HCT116 (cell line): Measurements from ENCODE around the gene PXMP4. TPM values are rescaled to one million over a fixed set of nuclear protein-coding genes. Genes with fewer than 3 reads are reported as not detected.

ENCODE experiments used
- ATAC-seq: fragments of 200-7000 bp; cut with Tn5 transposase; 2 replicates; pipeline ENCODE4 v1.9.1; 2020; ENCODE audit warnings: mild to moderate bottlenecking, moderate library complexity
- BruUV-seq: library from RNA; stranded (reverse); fragments of 400-500 nt; replicated peaks from 2 replicates; lab custom pipeline; 2021; lab: Mats Ljungman, UMichigan
- CTCF ChIA-PET: fragments of 300-600 bp; sonication (Branson Sonifier 250); formaldehyde crosslinking; loops from one replicate; lab custom pipeline; 2021; ENCODE audit warnings: antibody characterized with exemption; lab: Charles Lee
- POLR2A ChIA-PET: fragments of 300-600, 350-600 bp; sonication (Branson Sonifier 250); formaldehyde crosslinking; loops from one replicate; lab custom pipeline; 2021; ENCODE audit warnings: antibody characterized with exemption; lab: Charles Lee
- RAD21 ChIA-PET, 2 experiments: fragments of 300-600 bp; sonication (Branson Sonifier 250); formaldehyde crosslinking; loops; one replicate each; lab custom pipeline; 2023; ENCODE audit warnings: low total read pairs in 2 of 2; ENCODE audit not compliant: uncharacterized antibody in 2 of 2, unreplicated experiment in 2 of 2, low non-redundant PET in 1 of 2; lab: Charles Lee
- DNase-seq: peaks from one replicate; pipeline ENCODE4 v3.0.0-alpha.2; 2010; ENCODE audit warnings: low read depth, low spot score
- H2AFZ ChIP-seq: fragments of 200-600 bp; shearing (Covaris generic), sonication (generic); 2 replicates; pipeline ENCODE4 v1.6.1; 2017; ENCODE audit warnings: low read depth, mixed run types, mixed read lengths, antibody characterized with exemption, low read length; ENCODE audit not compliant: poor library complexity, severe bottlenecking
- H3K27ac ChIP-seq: 2 replicates; pipeline ENCODE4 v1.5.1; 2012; ENCODE audit warnings: low read depth, low read length
- H3K27me3 ChIP-seq: fragments of 200-600 bp; sonication (generic); 2 replicates; pipeline ENCODE4 v1.6.1; 2016; ENCODE audit warnings: mixed run types, low read length, mixed read lengths; ENCODE audit not compliant: insufficient read depth
- H3K36me3 ChIP-seq, 2 experiments: fragments of 200-500 bp in 1 of 2; fragments of 200-600 bp in 1 of 2; sonication (Bioruptor generic) in 1 of 2; sonication (generic) in 1 of 2; 2 replicates each; pipeline versions ENCODE4 v1.5.1 to v1.6.1; 2014 to 2016; ENCODE audit warnings: low read length in 2 of 2, inconsistent platforms in 1 of 2, mixed read lengths in 1 of 2, mixed run types in 1 of 2; ENCODE audit not compliant: insufficient read depth in 2 of 2, control insufficient read depth in 1 of 2
- H3K4me1 ChIP-seq, 2 experiments: fragments of 200-600 bp in 1 of 2; sonication (generic) in 1 of 2; 2 replicates each; pipeline versions ENCODE4 v1.5.1 to v1.6.1; 2012 to 2017; ENCODE audit warnings: low read length in 2 of 2, inconsistent platforms in 1 of 2, mild to moderate bottlenecking in 1 of 2, mixed read lengths in 1 of 2, mixed run types in 1 of 2, moderate library complexity in 1 of 2; ENCODE audit not compliant: insufficient read depth in 2 of 2, control insufficient read depth in 1 of 2
- H3K4me2 ChIP-seq: fragments of 200-600 bp; sonication (generic); 2 replicates; pipeline ENCODE4 v1.6.1; 2017; ENCODE audit warnings: mixed run types, low read length, mixed read lengths
- H3K4me3 ChIP-seq, 2 experiments: fragments of 200-600 bp in 1 of 2; sonication (generic) in 1 of 2; replicated peaks in 1 of 2; 2 replicates each; pipeline ENCODE4 v1.5.1; 2011 to 2016; ENCODE audit warnings: low read length in 2 of 2, control low read depth in 1 of 2, low read depth in 1 of 2, mild to moderate bottlenecking in 1 of 2, mixed read lengths in 1 of 2, mixed run types in 1 of 2
- H3K79me2 ChIP-seq: fragments of 200-600 bp; sonication (generic); 2 replicates; pipeline ENCODE4 v1.6.1; 2017; ENCODE audit warnings: mild to moderate bottlenecking, mixed run types, low read length, moderate library complexity, mixed read lengths; ENCODE audit not compliant: insufficient read depth
- H3K9ac ChIP-seq: fragments of 200-600 bp; sonication (generic); 2 replicates; pipeline ENCODE4 v1.6.1; 2016; ENCODE audit warnings: low read length, mixed read lengths
- H3K9me2 ChIP-seq: fragments of 200-600 bp; sonication (generic), shearing (Covaris generic); 2 replicates; pipeline ENCODE4 v1.6.1; 2017; ENCODE audit warnings: mixed run types, mild to moderate bottlenecking, moderate library complexity; ENCODE audit not compliant: insufficient read depth
- H3K9me3 ChIP-seq, 2 experiments: fragments of 200-500 bp in 1 of 2; fragments of 200-600 bp in 1 of 2; sonication (Bioruptor generic) in 1 of 2; sonication (generic) in 1 of 2; 2 replicates each; pipeline ENCODE4 v1.6.1; 2014 to 2017; ENCODE audit warnings: low read length in 2 of 2, mixed read lengths in 2 of 2, inconsistent platforms in 1 of 2, low read depth in 1 of 2, mild to moderate bottlenecking in 1 of 2, mixed run types in 1 of 2, moderate library complexity in 1 of 2; ENCODE audit not compliant: control insufficient read depth in 1 of 2, insufficient read depth in 1 of 2
- H4K20me1 ChIP-seq: fragments of 200-600 bp; sonication (generic), shearing (Covaris generic); 2 replicates; pipeline ENCODE4 v1.6.1; 2017; ENCODE audit warnings: mixed run types, mild to moderate bottlenecking, moderate library complexity; ENCODE audit not compliant: insufficient read depth
- CBX3 ChIP-seq: IDR thresholded peaks from 2 replicates; pipeline ENCODE4 v1.6.1; 2012; ENCODE audit warnings: low read depth
- CEBPB ChIP-seq: IDR thresholded peaks from 2 replicates; pipeline ENCODE4 v1.6.1; 2012; ENCODE audit warnings: low read depth
- EGR1 ChIP-seq: IDR thresholded peaks from 2 replicates; pipeline ENCODE4 v1.6.1; 2012; ENCODE audit warnings: low read depth
- EZH2 ChIP-seq: fragments of 200-600 bp; sonication (generic); IDR thresholded peaks from 2 replicates; pipeline ENCODE4 v1.6.1; 2017; ENCODE audit warnings: antibody characterized with exemption, mixed run types
- EZH2phosphoT487 ChIP-seq: fragments of 200-600 bp; IDR thresholded peaks from 2 replicates; pipeline ENCODE4 v1.6.1; 2018; ENCODE audit warnings: antibody characterized with exemption, borderline replicate concordance
- JUND ChIP-seq: IDR thresholded peaks from 2 replicates; pipeline ENCODE4 v1.6.1; 2012
- POLR2AphosphoS5 ChIP-seq: IDR thresholded peaks from 2 replicates; pipeline ENCODE4 v1.6.1; 2011; ENCODE audit warnings: mild to moderate bottlenecking, low read depth, low read length, moderate library complexity
- SIN3A ChIP-seq: IDR thresholded peaks from 2 replicates; pipeline ENCODE4 v1.6.1; 2012; ENCODE audit warnings: low read depth
- SP1 ChIP-seq: IDR thresholded peaks from 2 replicates; pipeline ENCODE4 v1.6.1; 2012; ENCODE audit warnings: low read depth
- SRF ChIP-seq: IDR thresholded peaks from 2 replicates; pipeline ENCODE4 v1.6.1; 2012; ENCODE audit warnings: low read depth
- TCF7L2 ChIP-seq: IDR thresholded peaks from 2 replicates; pipeline ENCODE4 v1.7.0; 2011; ENCODE audit warnings: borderline replicate concordance, inconsistent platforms; ENCODE audit not compliant: insufficient read depth, insufficient read length; ENCODE audit errors: extremely low read depth
- YY1 ChIP-seq: IDR thresholded peaks from 2 replicates; pipeline ENCODE4 v1.6.1; 2011; ENCODE audit warnings: low read length, low read depth, moderate library complexity, mild to moderate bottlenecking; ENCODE audit not compliant: insufficient replicate concordance; ENCODE audit errors: extremely low read depth
- ZFX ChIP-seq: fragments of 450-650 bp; IDR thresholded peaks from 2 replicates; pipeline ENCODE4 v1.6.1; 2017
- ZNF274 ChIP-seq: fragments of 200-500 bp; sonication (Bioruptor generic); IDR thresholded peaks from 2 replicates; pipeline ENCODE4 v1.6.1; 2014; ENCODE audit warnings: mild to moderate bottlenecking, low read depth, low read length, inconsistent platforms
- intact Hi-C: fragments of 100-400 bp; cut with micrococcal nuclease; formaldehyde crosslinking; loops from 2 replicates; pipeline ENCODE4 v1.10.0; 2022
- total RNA-seq: library from RNA; stranded (reverse); gene quantifications from one replicate; pipeline ENCODE4 v1.2.1, GENCODE V29; 2021; ENCODE audit not compliant: unreplicated experiment
- TF ChIP-seq, protein P1 (sequence below): IDR thresholded peaks from 2 replicates; pipeline ENCODE4 v1.6.1; 2012
- TF ChIP-seq, protein P2 (sequence below): IDR thresholded peaks from 2 replicates; pipeline ENCODE4 v1.6.1; 2011; ENCODE audit warnings: mild to moderate bottlenecking, low read length, moderate library complexity; ENCODE audit not compliant: insufficient replicate concordance; ENCODE audit errors: extremely low read depth
- TF ChIP-seq, protein P3 (sequence below): IDR thresholded peaks from 2 replicates; pipeline ENCODE4 v1.6.1; 2012; ENCODE audit warnings: low read depth

PXMP4 gene
- total RNA-seq, 1 experiment from 2014 or later: 9.6 TPM

DNA sequence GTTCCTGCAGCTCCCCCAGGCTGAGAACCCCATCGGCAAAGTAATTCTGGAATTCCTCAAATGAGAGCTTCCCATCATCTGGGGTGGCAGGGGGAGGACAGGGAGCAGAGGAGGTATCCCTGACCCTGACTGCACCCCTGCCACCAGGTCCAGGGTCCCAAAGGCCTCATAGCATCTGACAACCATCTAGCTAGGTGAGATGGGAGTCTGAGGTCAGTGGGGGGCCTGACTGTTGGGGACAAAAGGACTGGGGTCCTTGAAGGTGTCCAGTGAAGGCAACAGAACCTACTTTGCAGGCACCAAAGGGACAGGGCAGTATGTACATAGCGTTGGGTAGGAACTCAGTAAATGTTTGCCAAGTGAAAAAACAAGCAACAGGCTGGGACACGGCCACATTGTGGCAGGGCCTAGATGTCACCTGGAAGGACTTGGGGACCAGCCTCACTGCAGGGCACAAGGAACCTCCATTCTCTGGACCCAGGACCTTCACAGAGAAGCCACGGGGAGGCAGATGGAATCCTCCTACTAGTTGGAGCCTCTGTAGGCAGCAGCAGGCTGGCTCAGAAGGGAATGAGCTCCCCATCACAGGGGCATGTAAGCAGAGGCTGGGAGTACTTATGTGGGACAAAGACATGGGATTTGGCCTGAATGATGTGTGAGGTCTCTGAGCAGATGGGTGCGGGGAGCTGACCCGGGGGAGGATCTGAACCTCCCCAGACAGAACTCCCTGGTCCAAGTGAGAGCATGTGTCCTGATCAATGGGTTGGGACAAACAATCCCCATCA lies 49.2 kb downstream of the PXMP4 start:
- Histone ChIP-seq H3K4me2 (no peak overlapping the region), H3K9ac (no peak overlapping the region), H3K27ac (no peak overlapping the region), H3K4me1 (peaks cover 15 to 24% of the 10 kb centered on the region in 2 experiments), H3K4me3 (no peak overlapping the region), H3K36me3 (peaks cover 10 to 23% of the 10 kb centered on the region in 2 experiments; a peak in 3 of 4 replicates), H3K9me2 (no peaks in the 10 kb centered on the region), H3K79me2 (peaks cover 26% of the 10 kb centered on the region; the same call in 1 of the 2 replicates), H3K9me3 (no peaks in the 10 kb centered on the region), H2AFZ (no peak overlapping the region), H3K27me3 (no peaks in the 10 kb centered on the region), H4K20me1 (no peaks in the 10 kb centered on the region)
- DNase-seq: no peak
- intact Hi-C loops: no loop called here
- ATAC-seq: no peak
- ChIA-PET RAD21 (no interaction called here), CTCF (interaction anchor here (0.6 kb wide), 1 partner anchor 18 kb away, joined by 3 read pairs; no protein-coding TSS in a partner anchor), POLR2A (no interaction called here)
- no peak for TF ChIP-seq SIN3A
- no peak for TF ChIP-seq EGR1
- no peak for TF ChIP-seq CEBPB
- TF ChIP-seq, protein P1, sequence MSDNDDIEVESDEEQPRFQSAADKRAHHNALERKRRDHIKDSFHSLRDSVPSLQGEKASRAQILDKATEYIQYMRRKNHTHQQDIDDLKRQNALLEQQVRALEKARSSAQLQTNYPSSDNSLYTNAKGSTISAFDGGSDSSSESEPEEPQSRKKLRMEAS: no peak
- no peak for TF ChIP-seq JUND
- TF ChIP-seq, protein P2, sequence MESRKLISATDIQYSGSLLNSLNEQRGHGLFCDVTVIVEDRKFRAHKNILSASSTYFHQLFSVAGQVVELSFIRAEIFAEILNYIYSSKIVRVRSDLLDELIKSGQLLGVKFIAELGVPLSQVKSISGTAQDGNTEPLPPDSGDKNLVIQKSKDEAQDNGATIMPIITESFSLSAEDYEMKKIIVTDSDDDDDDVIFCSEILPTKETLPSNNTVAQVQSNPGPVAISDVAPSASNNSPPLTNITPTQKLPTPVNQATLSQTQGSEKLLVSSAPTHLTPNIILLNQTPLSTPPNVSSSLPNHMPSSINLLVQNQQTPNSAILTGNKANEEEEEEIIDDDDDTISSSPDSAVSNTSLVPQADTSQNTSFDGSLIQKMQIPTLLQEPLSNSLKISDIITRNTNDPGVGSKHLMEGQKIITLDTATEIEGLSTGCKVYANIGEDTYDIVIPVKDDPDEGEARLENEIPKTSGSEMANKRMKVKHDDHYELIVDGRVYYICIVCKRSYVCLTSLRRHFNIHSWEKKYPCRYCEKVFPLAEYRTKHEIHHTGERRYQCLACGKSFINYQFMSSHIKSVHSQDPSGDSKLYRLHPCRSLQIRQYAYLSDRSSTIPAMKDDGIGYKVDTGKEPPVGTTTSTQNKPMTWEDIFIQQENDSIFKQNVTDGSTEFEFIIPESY: no peak
- TF ChIP-seq TCF7L2: no peak
- TF ChIP-seq, protein P3, sequence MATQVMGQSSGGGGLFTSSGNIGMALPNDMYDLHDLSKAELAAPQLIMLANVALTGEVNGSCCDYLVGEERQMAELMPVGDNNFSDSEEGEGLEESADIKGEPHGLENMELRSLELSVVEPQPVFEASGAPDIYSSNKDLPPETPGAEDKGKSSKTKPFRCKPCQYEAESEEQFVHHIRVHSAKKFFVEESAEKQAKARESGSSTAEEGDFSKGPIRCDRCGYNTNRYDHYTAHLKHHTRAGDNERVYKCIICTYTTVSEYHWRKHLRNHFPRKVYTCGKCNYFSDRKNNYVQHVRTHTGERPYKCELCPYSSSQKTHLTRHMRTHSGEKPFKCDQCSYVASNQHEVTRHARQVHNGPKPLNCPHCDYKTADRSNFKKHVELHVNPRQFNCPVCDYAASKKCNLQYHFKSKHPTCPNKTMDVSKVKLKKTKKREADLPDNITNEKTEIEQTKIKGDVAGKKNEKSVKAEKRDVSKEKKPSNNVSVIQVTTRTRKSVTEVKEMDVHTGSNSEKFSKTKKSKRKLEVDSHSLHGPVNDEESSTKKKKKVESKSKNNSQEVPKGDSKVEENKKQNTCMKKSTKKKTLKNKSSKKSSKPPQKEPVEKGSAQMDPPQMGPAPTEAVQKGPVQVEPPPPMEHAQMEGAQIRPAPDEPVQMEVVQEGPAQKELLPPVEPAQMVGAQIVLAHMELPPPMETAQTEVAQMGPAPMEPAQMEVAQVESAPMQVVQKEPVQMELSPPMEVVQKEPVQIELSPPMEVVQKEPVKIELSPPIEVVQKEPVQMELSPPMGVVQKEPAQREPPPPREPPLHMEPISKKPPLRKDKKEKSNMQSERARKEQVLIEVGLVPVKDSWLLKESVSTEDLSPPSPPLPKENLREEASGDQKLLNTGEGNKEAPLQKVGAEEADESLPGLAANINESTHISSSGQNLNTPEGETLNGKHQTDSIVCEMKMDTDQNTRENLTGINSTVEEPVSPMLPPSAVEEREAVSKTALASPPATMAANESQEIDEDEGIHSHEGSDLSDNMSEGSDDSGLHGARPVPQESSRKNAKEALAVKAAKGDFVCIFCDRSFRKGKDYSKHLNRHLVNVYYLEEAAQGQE: no peak
- TF ChIP-seq EZH2phosphoT487: no peak
- no peak for TF ChIP-seq CBX3
- no peak for TF ChIP-seq ZFX
- TF ChIP-seq ZNF274: no peak
- no peak for TF ChIP-seq SP1
- TF ChIP-seq POLR2AphosphoS5: no peak
- no peak for TF ChIP-seq SRF
- no peak for TF ChIP-seq YY1
- TF ChIP-seq EZH2: no peak
- no TSS peak for BruUV-seq
